HEK293T (cell line): ENCODE results near the gene CHIC2.

ENCODE experiments used
- CTCF ChIA-PET: fragments of 350-600 bp; formaldehyde crosslinking; extraction: SDS; loops from one replicate; lab custom pipeline; 2021; ENCODE audit warnings: antibody characterized with exemption, inconsistent platforms; lab: Yijun Ruan, JAX
- POLR2A ChIA-PET: fragments of 350-600 bp; formaldehyde crosslinking; extraction: SDS; loops from one replicate; lab custom pipeline; 2020; ENCODE audit warnings: antibody characterized with exemption, inconsistent platforms; lab: Yijun Ruan, JAX
- DNase-seq: peaks from one replicate; pipeline ENCODE4 v3.0.0; 2012; ENCODE audit warnings: mixed read lengths; ENCODE audit errors: extremely low spot score
- ARNT ChIP-seq: fragments of 450-650 bp; IDR thresholded peaks from 2 replicates; pipeline ENCODE4 v1.6.1; 2017; ENCODE audit warnings: mild to moderate bottlenecking
- BHLHE40 ChIP-seq: fragments of 450-650 bp; IDR thresholded peaks from 2 replicates; pipeline ENCODE4 v1.6.1; 2016; ENCODE audit warnings: mild to moderate bottlenecking, moderate library complexity, borderline replicate concordance
- CTBP1 ChIP-seq: fragments of 450-650 bp; IDR thresholded peaks from 2 replicates; pipeline ENCODE4 v1.6.1; 2016; ENCODE audit warnings: borderline replicate concordance
- ELF4 ChIP-seq: fragments of 450-650 bp; IDR thresholded peaks from 2 replicates; pipeline ENCODE4 v1.6.1; 2017; ENCODE audit warnings: antibody characterized with exemption
- FOXA1 ChIP-seq: fragments of 450-650 bp; IDR thresholded peaks from 2 replicates; pipeline ENCODE4 v1.6.1; 2016; ENCODE audit warnings: mild to moderate bottlenecking
- FOXK2 ChIP-seq: fragments of 450-650 bp; IDR thresholded peaks from 2 replicates; pipeline ENCODE4 v1.6.1; 2016; ENCODE audit warnings: mild to moderate bottlenecking
- FOXM1 ChIP-seq: fragments of 450-650 bp; IDR thresholded peaks from 2 replicates; pipeline ENCODE4 v1.6.1; 2017; ENCODE audit warnings: mild to moderate bottlenecking, borderline replicate concordance
- HDGF ChIP-seq: fragments of 450-650 bp; IDR thresholded peaks from 2 replicates; pipeline ENCODE4 v1.6.1; 2017; ENCODE audit warnings: antibody characterized with exemption, borderline replicate concordance
- L3MBTL2 ChIP-seq: fragments of 450-650 bp; conservative IDR thresholded peaks from 2 replicates; pipeline ENCODE4 v1.6.1; 2016; ENCODE audit warnings: mild to moderate bottlenecking
- LEF1 ChIP-seq: fragments of 450-650 bp; IDR thresholded peaks from 2 replicates; pipeline ENCODE4 v1.6.1; 2017; ENCODE audit warnings: mild to moderate bottlenecking, borderline replicate concordance
- NFRKB ChIP-seq: fragments of 450-650 bp; IDR thresholded peaks from 2 replicates; pipeline ENCODE4 v1.6.1; 2016; ENCODE audit warnings: mild to moderate bottlenecking, moderate library complexity
- SP1 ChIP-seq: fragments of 450-650 bp; IDR thresholded peaks from 2 replicates; pipeline ENCODE4 v1.6.1; 2017
- SUZ12 ChIP-seq: fragments of 450-650 bp; IDR thresholded peaks from 2 replicates; pipeline ENCODE4 v1.6.1; 2016; ENCODE audit warnings: mild to moderate bottlenecking
- TARDBP ChIP-seq: fragments of 450-650 bp; IDR thresholded peaks from 2 replicates; pipeline ENCODE4 v1.6.1; 2016
- ZNF384 ChIP-seq: fragments of 450-650 bp; IDR thresholded peaks from 2 replicates; pipeline ENCODE4 v1.6.1; 2016
- TF ChIP-seq, protein P1 (sequence below): fragments of 450-650 bp; IDR thresholded peaks from 2 replicates; pipeline ENCODE4 v1.6.1; 2016

CHIC2 gene

DNA sequence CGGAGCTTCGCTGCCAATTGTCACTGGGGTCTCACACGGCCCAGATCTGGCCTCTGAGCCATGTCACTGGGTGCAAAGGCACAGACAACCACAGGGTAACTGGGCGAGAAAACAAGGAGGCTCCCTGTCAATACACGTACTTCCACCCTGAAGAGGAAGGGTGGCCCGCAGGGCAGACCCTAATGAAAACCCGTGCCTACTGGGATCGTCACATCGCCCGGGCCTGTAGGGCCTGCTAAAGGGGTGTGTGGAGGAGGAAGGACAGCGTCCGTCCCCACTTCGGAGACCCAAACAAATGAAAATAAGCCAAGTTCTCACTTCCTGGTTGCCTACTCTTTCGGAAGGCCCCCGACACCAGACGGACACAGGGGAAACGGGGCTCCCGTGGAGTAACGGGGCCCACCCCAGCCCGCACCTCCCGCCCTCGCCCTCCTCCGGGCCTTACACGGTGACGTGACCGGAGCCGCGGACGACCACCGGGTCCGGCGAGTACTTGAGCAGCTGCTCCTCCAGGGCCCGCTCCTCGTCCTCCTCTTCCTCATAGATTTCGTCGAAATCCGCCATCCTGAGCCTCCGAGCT lies 578 bp downstream of the CHIC2 start:
- DNase-seq = peak; percentile 16
- ChIA-PET POLR2A (interaction anchor here (0.7 kb wide), 1 partner anchor 1820 kb away, joined by 4 read pairs; no protein-coding TSS in a partner anchor), CTCF (no interaction called here)
- TF ChIP-seq CTBP1 (no peak), SP1 (no peak), FOXK2 (no peak), TARDBP (no peak), HDGF (no peak), L3MBTL2 (no peak), FOXM1 (no peak), NFRKB (no peak), LEF1 (no peak), FOXA1 (no peak), ARNT (no peak), ELF4 (no peak), ZNF384 (no peak), BHLHE40 (no peak), SUZ12 (no peak)
- TF ChIP-seq, protein P1, sequence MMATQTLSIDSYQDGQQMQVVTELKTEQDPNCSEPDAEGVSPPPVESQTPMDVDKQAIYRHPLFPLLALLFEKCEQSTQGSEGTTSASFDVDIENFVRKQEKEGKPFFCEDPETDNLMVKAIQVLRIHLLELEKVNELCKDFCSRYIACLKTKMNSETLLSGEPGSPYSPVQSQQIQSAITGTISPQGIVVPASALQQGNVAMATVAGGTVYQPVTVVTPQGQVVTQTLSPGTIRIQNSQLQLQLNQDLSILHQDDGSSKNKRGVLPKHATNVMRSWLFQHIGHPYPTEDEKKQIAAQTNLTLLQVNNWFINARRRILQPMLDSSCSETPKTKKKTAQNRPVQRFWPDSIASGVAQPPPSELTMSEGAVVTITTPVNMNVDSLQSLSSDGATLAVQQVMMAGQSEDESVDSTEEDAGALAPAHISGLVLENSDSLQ = no peak

DNA sequence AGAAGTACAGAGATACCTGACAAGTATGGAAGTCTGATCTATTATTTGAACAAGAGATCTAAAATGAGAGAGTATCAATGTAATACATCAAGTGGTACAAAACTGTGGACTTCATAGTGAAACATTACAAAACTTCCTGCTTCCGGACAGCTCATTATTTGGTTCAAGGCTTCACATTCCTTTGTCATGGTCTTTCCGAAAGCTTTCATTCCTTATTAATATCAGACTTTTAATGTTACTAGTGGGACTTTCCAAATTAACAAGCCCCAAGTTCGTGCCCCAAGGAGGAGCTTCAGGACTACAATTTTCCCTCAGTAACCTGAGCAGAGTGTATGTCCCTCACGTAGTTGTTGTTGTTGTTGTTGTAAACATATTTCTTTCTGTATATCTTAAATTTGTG lies 1.2 kb downstream of the CHIC2 start:
- TF ChIP-seq FOXM1 = no peak
- TF ChIP-seq NFRKB = no peak
- no peak for TF ChIP-seq ELF4
- no peak for TF ChIP-seq CTBP1
- no peak for TF ChIP-seq SUZ12
- TF ChIP-seq ARNT = no peak
- TF ChIP-seq, protein P1 = no peak
- TF ChIP-seq HDGF = no peak
- POLR2A ChIA-PET = interaction anchor here (0.7 kb wide), 1 partner anchor 1820 kb away, joined by 4 read pairs; no protein-coding TSS in a partner anchor
- CTCF ChIA-PET = no interaction called here
- DNase-seq = no peak

DNA sequence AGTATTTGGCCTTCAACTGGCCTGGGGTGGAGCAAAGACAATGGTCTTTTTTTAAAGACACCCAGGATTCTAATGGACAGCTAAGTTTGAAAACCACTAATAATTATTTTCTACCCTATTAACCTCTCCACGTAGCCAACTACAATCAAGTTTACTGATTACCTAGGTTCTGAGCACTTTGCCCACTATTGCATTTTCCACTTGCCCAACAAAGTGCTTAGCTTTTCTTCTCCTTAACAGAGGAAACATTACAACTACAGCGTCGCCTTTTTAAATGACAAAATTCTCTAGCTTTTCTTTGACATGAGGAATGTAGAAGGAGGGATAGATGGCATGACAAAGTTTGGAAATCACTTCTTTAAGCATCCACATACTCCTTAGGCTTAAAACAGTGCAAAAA lies 2.0 kb downstream of the CHIC2 start:
- no peak for DNase-seq
- TF ChIP-seq TARDBP (no peak), L3MBTL2 (no peak), ZNF384 (no peak), SUZ12 (no peak), SP1 (no peak), HDGF (no peak), NFRKB (no peak), FOXM1 (no peak), CTBP1 (no peak), ARNT (no peak), LEF1 (no peak), BHLHE40 (no peak), FOXK2 (no peak), FOXA1 (no peak), ELF4 (no peak)
- TF ChIP-seq, protein P1 = no peak
- POLR2A ChIA-PET = interaction anchor here (0.9 kb wide), 1 partner anchor 130 kb away, joined by 3 read pairs; no protein-coding TSS in a partner anchor
- CTCF ChIA-PET = no interaction called here

DNA sequence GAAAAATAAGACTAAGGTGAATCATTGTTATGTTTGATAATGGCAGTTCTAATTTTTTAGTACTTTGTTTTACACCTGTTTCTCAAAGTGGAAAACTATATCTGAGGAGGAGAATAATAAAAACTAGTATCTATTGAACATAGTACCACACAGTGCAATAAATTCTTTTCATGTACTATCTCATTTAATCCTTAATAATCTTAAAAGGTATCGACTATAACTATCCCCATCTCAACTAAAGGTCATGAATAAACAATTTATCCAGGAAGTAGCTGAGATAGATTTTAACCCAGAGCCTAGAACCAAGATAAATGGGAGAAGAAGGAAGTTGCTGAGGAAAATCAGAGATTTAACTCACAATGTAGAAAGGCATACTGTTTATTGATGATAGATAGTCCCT lies 2.5 kb downstream of the CHIC2 start:
- POLR2A ChIA-PET = interaction anchor here (0.9 kb wide), 1 partner anchor 129 kb away, joined by 3 read pairs; no protein-coding TSS in a partner anchor

DNA sequence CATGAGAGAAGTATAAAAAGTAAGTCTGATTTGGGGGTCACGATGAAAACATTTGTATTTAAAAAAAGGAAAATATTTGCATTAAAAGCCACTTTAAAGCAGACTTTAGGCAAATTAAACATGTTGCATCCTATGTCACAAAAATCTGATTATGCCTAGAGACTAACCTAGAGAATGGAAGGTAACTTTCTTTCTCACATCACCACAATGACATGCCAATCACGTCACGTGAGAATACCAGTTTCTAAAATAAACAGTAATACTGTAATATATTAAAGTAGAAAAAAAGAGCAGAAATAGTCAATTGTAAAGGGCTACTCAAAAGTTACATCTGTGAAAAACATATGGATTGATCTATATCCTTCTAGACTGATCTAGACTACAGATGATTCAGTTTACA lies 3.3 kb downstream of the CHIC2 start:
- ChIA-PET CTCF (interaction anchor here (0.6 kb wide), 1 partner anchor 131 kb away, joined by 3 read pairs; no protein-coding TSS in a partner anchor), POLR2A (no interaction called here)
- DNase-seq = no peak
- no peak for TF ChIP-seq L3MBTL2
- TF ChIP-seq, protein P1 = peak; percentile 45

More for the DNA sequence above, 2.5 kb downstream of the CHIC2 start:
- CTCF ChIA-PET = no interaction called here
- no peak for DNase-seq
- no peak for TF ChIP-seq FOXK2
- no peak for TF ChIP-seq TARDBP
- TF ChIP-seq L3MBTL2 = no peak
- no peak for TF ChIP-seq FOXA1
- no peak for TF ChIP-seq NFRKB
- no peak for TF ChIP-seq SP1
- TF ChIP-seq HDGF = no peak
- TF ChIP-seq SUZ12 = no peak
- no peak for TF ChIP-seq CTBP1
- TF ChIP-seq ARNT = no peak
- no peak for TF ChIP-seq ELF4
- TF ChIP-seq LEF1 = no peak
- no peak for TF ChIP-seq FOXM1
- TF ChIP-seq BHLHE40 = no peak
- TF ChIP-seq ZNF384 = no peak
- TF ChIP-seq, protein P1 = no peak
